Glutamatergic neuron (in vitro differentiated cells): Measurements from ENCODE around the gene RGS19. TPM values are rescaled to one million over a fixed set of nuclear protein-coding genes. Genes with fewer than 3 reads are reported as not detected.

Source experiments
- DNase-seq: peaks from one replicate; pipeline ENCODE4 v3.0.0; 2022
- H3K27ac Mint-ChIP-seq: one replicate; pipeline ENCODE4 v1.8.0; 2020; ENCODE audit warnings: mild to moderate bottlenecking, mixed read lengths, inconsistent platforms; ENCODE audit not compliant: unreplicated experiment
- H3K27me3 Mint-ChIP-seq: one replicate; pipeline ENCODE4 v1.8.0; 2020; ENCODE audit warnings: mild to moderate bottlenecking, moderate library complexity, mixed read lengths, inconsistent platforms; ENCODE audit not compliant: unreplicated experiment
- H3K36me3 Mint-ChIP-seq: one replicate; pipeline ENCODE4 v1.8.0; 2020; ENCODE audit warnings: mild to moderate bottlenecking, mixed read lengths, inconsistent platforms; ENCODE audit not compliant: unreplicated experiment
- H3K4me1 Mint-ChIP-seq: one replicate; pipeline ENCODE4 v1.8.0; 2020; ENCODE audit warnings: mild to moderate bottlenecking, low read depth, mixed read lengths, inconsistent platforms; ENCODE audit not compliant: unreplicated experiment
- H3K4me3 Mint-ChIP-seq: one replicate; pipeline ENCODE4 v1.8.0; 2020; ENCODE audit warnings: mild to moderate bottlenecking, mixed read lengths, inconsistent platforms; ENCODE audit not compliant: unreplicated experiment
- H3K9me3 Mint-ChIP-seq: one replicate; pipeline ENCODE4 v1.8.0; 2020; ENCODE audit warnings: mild to moderate bottlenecking, moderate library complexity, mixed read lengths, inconsistent platforms; ENCODE audit not compliant: unreplicated experiment
- CTCF ChIP-seq: fragments of 200-600 bp; sonication (generic); IDR thresholded peaks from one replicate; pipeline ENCODE4 v1.5.0; 2021; ENCODE audit not compliant: partially characterized antibody, unreplicated experiment
- total RNA-seq: library from RNA; stranded (reverse); fragmentation: NEBNext Ultra II Directional; extraction: Animal tissue kit (Norgen Biotek cat#: 25700); gene quantifications from one replicate; pipeline ENCODE4 v1.2.1, GENCODE V29; 2021; ENCODE audit not compliant: unreplicated experiment

Gene RGS19
- total RNA-seq, 1 donor from 2014 or later = 4.4 TPM

- Mint-ChIP-seq H3K9me3 (peaks cover 9% of the 10 kb centered on the region), H3K4me3 (no peak overlapping the region), H3K27me3 (peaks cover 17% of the 10 kb centered on the region), H3K27ac (no peak overlapping the region), H3K4me1 (peaks cover 9% of the 10 kb centered on the region), H3K36me3 (peaks cover 5% of the 10 kb centered on the region)
- TF ChIP-seq CTCF = no peak
- no peak for DNase-seq
Measured at GRCh38 chr20:64095927-64096326, 16.6 kb upstream of the RGS19 start.

- DNase-seq = no peak
- TF ChIP-seq CTCF = no peak
Measured at GRCh38 chr20:64095455-64095854, 16.1 kb upstream of the RGS19 start.

GRCh38 chr20:64093013-64093503 lies 13.7 kb upstream of the RGS19 start:
- peaks cover 22% of the 10 kb centered on the region for H3K9me3 Mint-ChIP-seq
- peaks cover 29% of the 10 kb centered on the region for H3K27me3 Mint-ChIP-seq
- H3K27ac Mint-ChIP-seq = no peak overlapping the region
- no peak for TF ChIP-seq CTCF
- peaks cover 14% of the 10 kb centered on the region for H3K36me3 Mint-ChIP-seq
- no peak overlapping the region for H3K4me3 Mint-ChIP-seq
- peaks cover 16% of the 10 kb centered on the region for H3K4me1 Mint-ChIP-seq
- DNase-seq = peak; percentile 66

More at GRCh38 chr20:64095455-64095854, 16.1 kb upstream of the RGS19 start:
- Mint-ChIP-seq H3K9me3 (peaks cover 9% of the 10 kb centered on the region), H3K27me3 (peaks cover 15% of the 10 kb centered on the region), H3K36me3 (peaks cover 5% of the 10 kb centered on the region), H3K27ac (no peak overlapping the region), H3K4me3 (no peak overlapping the region), H3K4me1 (peaks cover 10% of the 10 kb centered on the region)

- Mint-ChIP-seq H3K4me1 (peaks cover 16% of the 10 kb centered on the region), H3K27me3 (peaks cover 32% of the 10 kb centered on the region), H3K27ac (peak overlapping the region; percentile 72), H3K36me3 (peaks cover 14% of the 10 kb centered on the region), H3K4me3 (peak overlapping the region; percentile 77), H3K9me3 (peaks cover 24% of the 10 kb centered on the region)
- no peak for TF ChIP-seq CTCF
- no peak for DNase-seq
Measured at GRCh38 chr20:64092258-64093012, 13.1 kb upstream of the RGS19 start.

GRCh38 chr20:64091770-64092169 lies 12.5 kb upstream of the RGS19 start:
- peak; percentile 68 for DNase-seq
- H3K9me3 Mint-ChIP-seq = peaks cover 24% of the 10 kb centered on the region
- H3K27me3 Mint-ChIP-seq = peaks cover 30% of the 10 kb centered on the region
- TF ChIP-seq CTCF = no peak
- H3K36me3 Mint-ChIP-seq = peaks cover 11% of the 10 kb centered on the region
- peak overlapping the region; percentile 83 for H3K4me3 Mint-ChIP-seq
- peaks cover 16% of the 10 kb centered on the region for H3K4me1 Mint-ChIP-seq
- peak overlapping the region; percentile 46 for H3K27ac Mint-ChIP-seq
